H9 (cell line): Measurements from ENCODE around the gene STYXL2. TPM values are rescaled to one million over a fixed set of nuclear protein-coding genes. Genes with fewer than 3 reads are reported as not detected.

Experiments used
- DNase-seq: peaks from one replicate; pipeline ENCODE4 v3.0.0-alpha.2; 2017
- H2AFZ ChIP-seq: one replicate; pipeline ENCODE4 v1.6.1; 2013; ENCODE audit warnings: mild to moderate bottlenecking, low read length, control low read depth, moderate library complexity
- H2AK5ac ChIP-seq: 2 replicates; pipeline ENCODE4 v1.6.1; 2013; ENCODE audit warnings: low read length, control low read depth, mixed read lengths; ENCODE audit not compliant: insufficient read length
- H2BK120ac ChIP-seq: one replicate; pipeline ENCODE4 v1.6.1; 2013; ENCODE audit warnings: low read depth, mild to moderate bottlenecking, low read length, control low read depth, inconsistent platforms; ENCODE audit not compliant: poor library complexity, severe bottlenecking
- H2BK12ac ChIP-seq: 2 replicates; pipeline ENCODE4 v1.6.1; 2013; ENCODE audit warnings: low read length, control low read depth, mixed read lengths, low read depth; ENCODE audit not compliant: insufficient read length
- H2BK15ac ChIP-seq: 2 replicates; pipeline ENCODE4 v1.6.1; 2013; ENCODE audit warnings: low read depth, low read length, control low read depth
- H2BK20ac ChIP-seq: one replicate; pipeline ENCODE4 v1.6.1; 2013; ENCODE audit warnings: low read depth, mild to moderate bottlenecking, low read length, control low read depth, inconsistent platforms; ENCODE audit not compliant: poor library complexity, severe bottlenecking
- H2BK5ac ChIP-seq: 2 replicates; pipeline ENCODE4 v1.6.1; 2013; ENCODE audit warnings: low read length, control low read depth, mixed read lengths; ENCODE audit not compliant: insufficient read length
- H3K14ac ChIP-seq: 2 replicates; pipeline ENCODE4 v1.6.1; 2013; ENCODE audit warnings: low read length, control low read depth; ENCODE audit not compliant: insufficient read depth
- H3K18ac ChIP-seq: 2 replicates; pipeline ENCODE4 v1.6.1; 2013; ENCODE audit warnings: low read depth, mild to moderate bottlenecking, mixed read lengths, low read length, control low read depth; ENCODE audit not compliant: insufficient read length
- H3K23ac ChIP-seq: 2 replicates; pipeline ENCODE4 v1.6.1; 2013; ENCODE audit warnings: low read length, control low read depth, mixed read lengths, low read depth; ENCODE audit not compliant: insufficient read length
- H3K23me2 ChIP-seq: 2 replicates; pipeline ENCODE4 v1.6.1; 2013; ENCODE audit warnings: low read depth, mild to moderate bottlenecking, mixed read lengths, low read length, control low read depth; ENCODE audit not compliant: insufficient read length, poor library complexity, severe bottlenecking
- H3K27ac ChIP-seq: 2 replicates; pipeline ENCODE4 v1.5.1; 2013; ENCODE audit warnings: low read length, control low read depth, mixed read lengths, low read depth; ENCODE audit not compliant: insufficient read length
- H3K27me3 ChIP-seq: 2 replicates; pipeline ENCODE4 v1.6.1; 2013; ENCODE audit warnings: low read length, control low read depth, inconsistent platforms; ENCODE audit not compliant: insufficient read depth
- H3K4ac ChIP-seq: 2 replicates; pipeline ENCODE4 v1.6.1; 2013; ENCODE audit warnings: low read depth, mild to moderate bottlenecking, control low read depth, inconsistent platforms, low read length, moderate library complexity
- H3K4me1 ChIP-seq: 2 replicates; pipeline ENCODE4 v1.6.1; 2013; ENCODE audit warnings: low read length, control low read depth, inconsistent platforms; ENCODE audit not compliant: insufficient read depth
- H3K4me2 ChIP-seq: 2 replicates; pipeline ENCODE4 v1.6.1; 2013; ENCODE audit warnings: low read length, control low read depth, mixed read lengths; ENCODE audit not compliant: insufficient read length, insufficient read depth
- H3K56ac ChIP-seq: 2 replicates; pipeline ENCODE4 v1.6.1; 2013; ENCODE audit warnings: low read depth, mild to moderate bottlenecking, mixed read lengths, low read length, control low read depth; ENCODE audit not compliant: insufficient read length
- H3K79me1 ChIP-seq: 2 replicates; pipeline ENCODE4 v1.6.1; 2013; ENCODE audit warnings: low read depth, mild to moderate bottlenecking, moderate library complexity, low read length, control low read depth, inconsistent platforms; ENCODE audit not compliant: insufficient read depth, poor library complexity, severe bottlenecking
- H3K79me2 ChIP-seq: 2 replicates; pipeline ENCODE4 v1.6.1; 2013; ENCODE audit warnings: low read length, control low read depth, inconsistent platforms; ENCODE audit not compliant: insufficient read depth
- H3K9ac ChIP-seq: 2 replicates; pipeline ENCODE4 v1.6.1; 2013; ENCODE audit warnings: low read length, control low read depth, mixed read lengths; ENCODE audit not compliant: insufficient read length; ENCODE audit errors: extremely low read depth
- H3K9me3 ChIP-seq: one replicate; pipeline ENCODE4 v1.6.1; 2013; ENCODE audit warnings: low read depth, low read length, inconsistent platforms; ENCODE audit not compliant: control insufficient read depth
- H3T11ph ChIP-seq: one replicate; pipeline ENCODE4 v1.6.1; 2013; ENCODE audit warnings: mild to moderate bottlenecking, low read length, control low read depth, inconsistent platforms
- H4K20me1 ChIP-seq: one replicate; pipeline ENCODE4 v1.6.1; 2013; ENCODE audit not compliant: control insufficient read depth, insufficient read length, insufficient read depth
- H4K5ac ChIP-seq: 2 replicates; pipeline ENCODE4 v1.6.1; 2013; ENCODE audit warnings: low read depth, mild to moderate bottlenecking, mixed read lengths, low read length, control low read depth; ENCODE audit not compliant: insufficient read length
- H4K8ac ChIP-seq: replicated peaks from 2 replicates; pipeline ENCODE4 v1.6.1; 2013; ENCODE audit warnings: low read length, control low read depth, mixed read lengths, low read depth; ENCODE audit not compliant: insufficient read length
- H4K91ac ChIP-seq: 2 replicates; pipeline ENCODE4 v1.6.1; 2013; ENCODE audit warnings: low read depth, mild to moderate bottlenecking, moderate library complexity, mixed read lengths, low read length, control low read depth; ENCODE audit not compliant: insufficient read length
- H3K27ac Mint-ChIP-seq, 3 experiments: 2 replicates in 2 of 3; 3 replicates in 1 of 3; pipeline ENCODE4 v1.8.0; 2020 to 2021; ENCODE audit warnings: mixed read lengths in 3 of 3, mild to moderate bottlenecking in 1 of 3, moderate library complexity in 1 of 3
- H3K27me3 Mint-ChIP-seq: 2 replicates; pipeline ENCODE4 v1.8.0; 2021; ENCODE audit warnings: low read depth, mild to moderate bottlenecking, moderate library complexity, mixed read lengths
- H3K36me3 Mint-ChIP-seq, 3 experiments: 2 replicates in 2 of 3; 3 replicates in 1 of 3; pipeline ENCODE4 v1.8.0; 2020 to 2021; ENCODE audit warnings: low read depth in 3 of 3, mixed read lengths in 3 of 3; ENCODE audit not compliant: insufficient read depth in 1 of 3
- H3K4me1 Mint-ChIP-seq, 2 experiments: 2 replicates each; pipeline ENCODE4 v1.8.0; 2020; ENCODE audit warnings: mixed read lengths in 2 of 2
- H3K4me3 Mint-ChIP-seq, 2 experiments: 2 replicates in 1 of 2; 3 replicates in 1 of 2; pipeline ENCODE4 v1.8.0; 2020 to 2021; ENCODE audit warnings: mild to moderate bottlenecking in 2 of 2, mixed read lengths in 2 of 2, moderate library complexity in 1 of 2
- H3K9me3 Mint-ChIP-seq, 2 experiments: 2 replicates in 1 of 2; 3 replicates in 1 of 2; pipeline ENCODE4 v1.8.0; 2020; ENCODE audit warnings: mild to moderate bottlenecking in 2 of 2, mixed read lengths in 2 of 2, moderate library complexity in 1 of 2
- CTCF ChIP-seq: fragments of 200-600 bp; sonication (generic); conservative IDR thresholded peaks from 3 replicates; pipeline ENCODE4 v1.8.0; 2021; ENCODE audit warnings: antibody characterized with exemption, mild to moderate bottlenecking
- WGBS: extraction: QIAGEN DNeasy Blood & Tissue Kit; methylation state at CpG from one replicate; pipeline ENCODE4 v1.1.7; 2013; ENCODE audit warnings: missing lambda C conversion rate, low lambda C conversion rate, mixed read lengths; ENCODE audit not compliant: insufficient read length; ENCODE audit errors: extremely low coverage; 5-methylcytosine and 5-hydroxymethylcytosine counted together
- total RNA-seq: library from RNA; stranded (reverse); gene quantifications from 2 replicates; pipeline ENCODE4 v1.2.1, GENCODE V29; 2021

Gene STYXL2
- total RNA-seq, 1 experiment from 2014 or later = 0.09 TPM

- H3K9me3 ChIP-seq = no peaks in the 10 kb centered on the region
- no peak overlapping the region for H3K27ac ChIP-seq
- H2BK5ac ChIP-seq = no peak overlapping the region
- no peaks in the 10 kb centered on the region for H3K27me3 ChIP-seq
- no peak for TF ChIP-seq CTCF
- no peak overlapping the region for H3K4me2 ChIP-seq
- H3K79me2 ChIP-seq = no peaks in the 10 kb centered on the region
- no peak overlapping the region for H2BK15ac ChIP-seq
- Mint-ChIP-seq H3K27ac (no peak overlapping the region), H3K4me3 (no peak overlapping the region), H3K9me3 (no peaks in the 10 kb centered on the region), H3K36me3 (no peaks in the 10 kb centered on the region), H3K4me1 (peaks cover 6 to 15% of the 10 kb centered on the region in 2 experiments), H3K27me3 (no peaks in the 10 kb centered on the region; the same call in none of the 2 replicates)
- H3K56ac ChIP-seq = no peak overlapping the region
- no peak overlapping the region for H2BK20ac ChIP-seq
- H3T11ph ChIP-seq = no peak overlapping the region
- peaks cover 3% of the 10 kb centered on the region for H3K23me2 ChIP-seq
- H3K4me1 ChIP-seq = no peaks in the 10 kb centered on the region
- no peak for DNase-seq
- peak overlapping the region; percentile 19 for H4K8ac ChIP-seq
- H2AK5ac ChIP-seq = no peak overlapping the region
- no peak overlapping the region for H4K91ac ChIP-seq
- H3K23ac ChIP-seq = no peak overlapping the region
- no peak overlapping the region for H2AFZ ChIP-seq
- WGBS = no CpG with 5 or more reads among the region's 13 CpGs
- no peaks in the 10 kb centered on the region for H3K79me1 ChIP-seq
- H3K4ac ChIP-seq = no peak overlapping the region
- no peak overlapping the region for H2BK12ac ChIP-seq
- no peak overlapping the region for H2BK120ac ChIP-seq
- H3K18ac ChIP-seq = no peak overlapping the region
- H4K5ac ChIP-seq = no peak overlapping the region
- H4K20me1 ChIP-seq = no peaks in the 10 kb centered on the region
- H3K14ac ChIP-seq = no peak overlapping the region
- H3K9ac ChIP-seq = no peak overlapping the region
These were observed 25.1 kb upstream of the STYXL2 start for GRCh38 chr1:167068761-167069160.
